Motor neuron (in vitro differentiated cells): Measurements from ENCODE around the gene PPHLN1. TPM values are rescaled to one million over a fixed set of nuclear protein-coding genes. Genes with fewer than 3 reads are reported as not detected.

ENCODE experiments used
- ATAC-seq, 8 experiments: fragments of 200-7000 bp; cut with Tn5 transposase; replicated peaks in 6 of 8; 2 replicates each; pipeline ENCODE4 v1.8.0; 2021; ENCODE audit warnings: mild to moderate bottlenecking in 8 of 8, moderate library complexity in 8 of 8
- H3K27ac ChIP-seq, 2 donors: fragments of 250-450 bp; sonication (Bioruptor Pico); 2 replicates each; pipeline ENCODE4 v1.9.0; 2021; ENCODE audit warnings: antibody characterized with exemption in 2 of 2, mild to moderate bottlenecking in 2 of 2, moderate library complexity in 1 of 2
- H3K4me1 ChIP-seq, 2 donors: fragments of 250-450 bp; sonication (Bioruptor Pico); replicated peaks in 1 of 2; 2 replicates each; pipeline ENCODE4 v1.6.1; 2021; ENCODE audit warnings: antibody characterized with exemption in 2 of 2, mild to moderate bottlenecking in 2 of 2, moderate library complexity in 1 of 2
- H3K4me3 ChIP-seq, 5 donors: fragments of 250-450 bp; sonication (Bioruptor Pico); 2 replicates each; pipeline ENCODE4 v1.9.0; 2021; ENCODE audit warnings: antibody characterized with exemption in 5 of 5, mild to moderate bottlenecking in 5 of 5, moderate library complexity in 4 of 5
- WGBS, 10 experiments: fragments of 450-650 bp; shearing (Covaris generic); methylation state at CpG; one replicate each; pipeline ENCODE4 v1.0.0; 2022; 5-methylcytosine and 5-hydroxymethylcytosine counted together
- in situ Hi-C, 9 experiments: fragments of 400-800 bp; cut with MboI; loops; one replicate each; pipeline ENCODE4 v1.15.0; 2021; ENCODE audit warnings: low sequenced_read_pairs in 9 of 9, low pct_unique_long_range_greater_than_20kb in 2 of 9; ENCODE audit not compliant: unreplicated experiment in 9 of 9
- total RNA-seq, 8 experiments: library from RNA; unstranded; fragments of 300-600 nt; gene quantifications; 2 replicates each; pipeline versions ENCODE4 v1.2.3 to v1.2.4, GENCODE V29; 2022

Gene PPHLN1
- total RNA-seq, 8 experiments from 2014 or later: 42.8 to 99.0 (median 66.7) TPM

- in situ Hi-C loops: no loop called here
- Histone ChIP-seq H3K4me3 (no peak overlapping the region), H3K27ac (no peak overlapping the region), H3K4me1 (no peaks in the 10 kb centered on the region)
- no peak for ATAC-seq
- WGBS, 10 experiments: 50 to 100% (median 95%) methylated on average over 1 to 2 of the region's 2 CpGs
Observed at GRCh38 chr12:42356344-42356743, 30.4 kb downstream of the PPHLN1 start.

- in situ Hi-C loops: no loop called here
- no peak for ATAC-seq
- H3K4me1 ChIP-seq: no peaks in the 10 kb centered on the region
- 83 to 100% (median 100%) methylated on average over 1 to 5 of the region's 6 CpGs; no CpG with 5 or more reads in 3 of the 10 experiments for WGBS, 10 experiments
- no peak overlapping the region for H3K27ac ChIP-seq
- H3K4me3 ChIP-seq: no peak overlapping the region
Observed at GRCh38 chr12:42360747-42361403, 34.9 kb downstream of the PPHLN1 start.

GRCh38 chr12:42361909-42362646 lies 36.1 kb downstream of the PPHLN1 start:
- in situ Hi-C loops: no loop called here
- Histone ChIP-seq H3K27ac (no peak overlapping the region), H3K4me3 (no peak overlapping the region), H3K4me1 (no peaks in the 10 kb centered on the region)
- ATAC-seq: no peak
- 63 to 100% (median 93%) methylated on average over 3 to 4 of the region's 4 CpGs for WGBS, 10 experiments

- Histone ChIP-seq H3K4me1 (no peaks in the 10 kb centered on the region), H3K4me3 (no peak overlapping the region), H3K27ac (no peak overlapping the region)
- in situ Hi-C loops: no loop called here
- peak in 3 of 8 experiments; percentile 26 to 74 (median 44) for ATAC-seq
Observed at GRCh38 chr12:42362647-42363260, 36.8 kb downstream of the PPHLN1 start.

- Histone ChIP-seq H3K27ac (no peak overlapping the region), H3K4me3 (no peak overlapping the region), H3K4me1 (no peaks in the 10 kb centered on the region)
- in situ Hi-C loops: no loop called here
- 0 to 74% (median 57%) methylated on average over 1 to 7 of the region's 9 CpGs; no CpG with 5 or more reads in 2 of the 10 experiments for WGBS, 10 experiments
- ATAC-seq: no peak
Observed at GRCh38 chr12:42364692-42365091, 38.7 kb downstream of the PPHLN1 start.

- H3K4me1 ChIP-seq: no peaks in the 10 kb centered on the region
- no peak overlapping the region for H3K27ac ChIP-seq
- no peak overlapping the region for H3K4me3 ChIP-seq
- no peak for ATAC-seq
- 96 to 100% (median 97%) methylated on average over 2 to 5 of the region's 5 CpGs; no CpG with 5 or more reads in 4 of the 10 experiments for WGBS, 10 experiments
- in situ Hi-C loops: no loop called here
Observed at GRCh38 chr12:42365486-42365885, 39.5 kb downstream of the PPHLN1 start.

GRCh38 chr12:42370013-42370412 lies 44.0 kb downstream of the PPHLN1 start:
- in situ Hi-C loops: no loop called here
- Histone ChIP-seq H3K4me3 (no peak overlapping the region), H3K27ac (no peak overlapping the region), H3K4me1 (no peaks in the 10 kb centered on the region)
- 41 to 84% (median 61%) methylated on average over 2 to 4 of the region's 4 CpGs for WGBS, 10 experiments
- no peak for ATAC-seq

GRCh38 chr12:42372154-42372791 lies 46.3 kb downstream of the PPHLN1 start:
- WGBS, 10 experiments: 56 to 100% (median 98%) methylated on average over 1 to 2 of the region's 2 CpGs
- H3K4me3 ChIP-seq: no peak overlapping the region
- no peaks in the 10 kb centered on the region for H3K4me1 ChIP-seq
- no peak overlapping the region for H3K27ac ChIP-seq
- in situ Hi-C loops: no loop called here
- ATAC-seq: peak in 7 of 8 experiments; percentile 34 to 82 (median 49)

- no peak overlapping the region for H3K27ac ChIP-seq
- no peak for ATAC-seq
- no peaks in the 10 kb centered on the region for H3K4me1 ChIP-seq
- no peak overlapping the region for H3K4me3 ChIP-seq
- in situ Hi-C loops: no loop called here
Observed at GRCh38 chr12:42373669-42374068, 47.7 kb downstream of the PPHLN1 start.

GRCh38 chr12:42380733-42381132 lies 54.8 kb downstream of the PPHLN1 start:
- in situ Hi-C loops: no loop called here
- WGBS, 10 experiments: 45 to 100% (median 100%) methylated on average over 1 of the region's 1 CpG; no CpG with 5 or more reads in 2 of the 10 experiments

GRCh38 chr12:42382013-42382696 lies 56.2 kb downstream of the PPHLN1 start:
- no peak overlapping the region for H3K4me3 ChIP-seq
- in situ Hi-C loops: no loop called here
- 74 to 100% (median 97%) methylated on average over 1 to 2 of the region's 2 CpGs for WGBS, 10 experiments
- H3K27ac ChIP-seq: no peak overlapping the region
- ATAC-seq: no peak
- H3K4me1 ChIP-seq: no peaks in the 10 kb centered on the region

More at GRCh38 chr12:42380733-42381132, 54.8 kb downstream of the PPHLN1 start:
- H3K4me1 ChIP-seq: no peaks in the 10 kb centered on the region
- ATAC-seq: no peak
- H3K4me3 ChIP-seq: no peak overlapping the region
- H3K27ac ChIP-seq: no peak overlapping the region

GRCh38 chr12:42385326-42385841 lies 59.4 kb downstream of the PPHLN1 start:
- Histone ChIP-seq H3K27ac (no peak overlapping the region), H3K4me1 (no peaks in the 10 kb centered on the region), H3K4me3 (no peak overlapping the region)
- ATAC-seq: no peak
- WGBS, 10 experiments: 80 to 100% (median 94%) methylated on average over 1 to 3 of the region's 3 CpGs; no CpG with 5 or more reads in 2 of the 10 experiments
- in situ Hi-C loops: no loop called here
